HepG2 (cell line): Measurements from ENCODE around the gene TTLL4. TPM values are rescaled to one million over a fixed set of nuclear protein-coding genes. Genes with fewer than 3 reads are reported as not detected.

Experiments
- ATAC-seq: fragments of 200-7000 bp; cut with Tn5 transposase; 3 replicates; pipeline ENCODE4 v1.9.1; 2020; ENCODE audit warnings: mild to moderate bottlenecking, moderate library complexity
- BruUV-seq: library from RNA; stranded (reverse); fragments of 400-500 nt; replicated peaks from 2 replicates; lab custom pipeline; 2021; lab: Mats Ljungman, UMichigan
- CTCF ChIA-PET: fragments of 300-600 bp; formaldehyde crosslinking; extraction: SDS; loops from one replicate; lab custom pipeline; 2021; ENCODE audit warnings: low total read pairs, inconsistent platforms, low intra/inter-chr PET ratio; lab: Yijun Ruan, JAX
- POLR2A ChIA-PET: fragments of 350-600 bp; sonication (Branson Sonifier 250); formaldehyde crosslinking; loops from one replicate; lab custom pipeline; 2020; ENCODE audit warnings: antibody characterized with exemption, inconsistent platforms; lab: Yijun Ruan, JAX
- DNase-seq: peaks from one replicate; pipeline ENCODE4 v3.0.0-alpha.2; 2015; ENCODE audit warnings: low spot score
- FAIRE-seq: peaks from 3 replicates; lab custom pipeline; 2011; peaks lifted over from hg19 to GRCh38; lab: Jason Lieb, UNC
- H2AFZ ChIP-seq: one replicate; pipeline ENCODE4 v1.6.1; 2011; ENCODE audit warnings: low read length, inconsistent platforms
- H3K27ac ChIP-seq: fragments of 300-600 bp; 3 replicates; pipeline ENCODE4 v1.8.0; 2011; ENCODE audit warnings: mixed run types, mild to moderate bottlenecking, mixed read lengths, low read length, inconsistent platforms; ENCODE audit not compliant: insufficient read depth; ENCODE audit errors: extremely low read length
- H3K27me3 ChIP-seq, 2 experiments: fragments of 200-600 bp in 1 of 2; 2 replicates in 1 of 2; 3 replicates in 1 of 2; pipeline versions ENCODE4 v1.6.0 to v1.8.0; 2011; ENCODE audit warnings: low read length in 2 of 2, mild to moderate bottlenecking in 2 of 2, moderate library complexity in 2 of 2, inconsistent platforms in 1 of 2; ENCODE audit not compliant: insufficient read depth in 2 of 2, control insufficient read depth in 1 of 2
- H3K36me3 ChIP-seq, 2 experiments: fragments of 200-600 bp in 1 of 2; replicated peaks in 1 of 2; 2 replicates in 1 of 2; 3 replicates in 1 of 2; pipeline versions ENCODE4 v1.5.1 to v1.8.0; 2011; ENCODE audit warnings: low read length in 2 of 2, inconsistent platforms in 1 of 2; ENCODE audit not compliant: insufficient read depth in 2 of 2, control insufficient read depth in 1 of 2
- H3K4me1 ChIP-seq: 2 replicates; pipeline ENCODE4 v1.5.1; 2012; ENCODE audit warnings: low read length, inconsistent platforms; ENCODE audit not compliant: insufficient read depth
- H3K4me2 ChIP-seq: 2 replicates; pipeline ENCODE4 v1.6.0; 2011; ENCODE audit warnings: low read depth, low read length, inconsistent platforms
- H3K4me3 ChIP-seq, 3 experiments: fragments of 200-600 bp in 1 of 3; sonication (generic), shearing (Covaris generic) in 1 of 3; replicated peaks in 1 of 3; 2 replicates each; pipeline ENCODE4 v1.5.1; 2011 to 2016; ENCODE audit warnings: low read length in 3 of 3, inconsistent platforms in 2 of 3, low read depth in 2 of 3, mild to moderate bottlenecking in 2 of 3, control low read depth in 1 of 3, mixed read lengths in 1 of 3; ENCODE audit not compliant: insufficient read depth in 1 of 3
- H3K79me2 ChIP-seq: one replicate; pipeline ENCODE4 v1.6.1; 2011; ENCODE audit warnings: low read length, inconsistent platforms; ENCODE audit not compliant: insufficient read depth
- H3K9ac ChIP-seq: 2 replicates; pipeline ENCODE4 v1.6.0; 2011; ENCODE audit warnings: mild to moderate bottlenecking, low read depth, low read length, inconsistent platforms; ENCODE audit not compliant: insufficient read depth
- H3K9me3 ChIP-seq: 2 replicates; pipeline ENCODE4 v1.5.1; 2012; ENCODE audit warnings: mild to moderate bottlenecking, low read length
- H4K20me1 ChIP-seq: 2 replicates; pipeline ENCODE4 v1.6.0; 2011; ENCODE audit warnings: inconsistent platforms, mild to moderate bottlenecking, low read length, moderate library complexity; ENCODE audit not compliant: insufficient read depth
- EEA1 ChIP-seq: sonication (generic); formaldehyde crosslinking; IDR thresholded peaks from 2 replicates; pipeline ENCODE4 v1.5.1; 2020; ENCODE audit warnings: mild to moderate bottlenecking, missing genetic modification reagents, borderline replicate concordance
- PCBP2 ChIP-seq: fragments of 200-400 bp; formaldehyde crosslinking; optimal IDR thresholded peaks from 2 replicates; pipeline ENCODE3; 2018; ENCODE audit warnings: low read length, low read depth; ENCODE audit not compliant: poor library complexity, severe bottlenecking
- PHF5A ChIP-seq: IDR thresholded peaks from one replicate; pipeline ENCODE4 v1.6.1; 2018; ENCODE audit warnings: low read depth, missing genetic modification reagents; ENCODE audit not compliant: unreplicated experiment
- PLSCR1 ChIP-seq: sonication (generic); formaldehyde crosslinking; IDR thresholded peaks from 2 replicates; pipeline ENCODE4 v1.5.0; 2020; ENCODE audit warnings: missing genetic modification reagents, mild to moderate bottlenecking, borderline replicate concordance
- RNF219 ChIP-seq: sonication (generic); formaldehyde crosslinking; IDR thresholded peaks from 2 replicates; pipeline ENCODE4 v1.5.0; 2020; ENCODE audit warnings: mild to moderate bottlenecking, missing genetic modification reagents
- SIN3A ChIP-seq: IDR thresholded peaks from 2 replicates; pipeline ENCODE4 v1.6.1; 2011; ENCODE audit warnings: low read depth, mild to moderate bottlenecking, control low read depth, low read length, borderline replicate concordance
- ZNF17 ChIP-seq: sonication (generic); formaldehyde crosslinking; IDR thresholded peaks from 2 replicates; pipeline ENCODE4 v1.5.0; 2020; ENCODE audit warnings: mild to moderate bottlenecking, missing genetic modification reagents
- ZNF296 ChIP-seq: sonication (generic); formaldehyde crosslinking; conservative IDR thresholded peaks from 2 replicates; pipeline ENCODE4 v1.5.0; 2020; ENCODE audit warnings: mild to moderate bottlenecking, missing genetic modification reagents
- WGBS: methylation state at CpG from one replicate; pipeline ENCODE4 v1.1.6; 2017; ENCODE audit warnings: low lambda C conversion rate; 5-methylcytosine and 5-hydroxymethylcytosine counted together
- in situ Hi-C: cut with HindIII; loops from 2 replicates; pipeline ENCODE4 v1.10.0; 2017; ENCODE audit warnings: low pct_unique_long_range_greater_than_20kb; ENCODE audit not compliant: extremely low pct_ligation_motif_present
- intact Hi-C: fragments of 100-400 bp; cut with micrococcal nuclease; formaldehyde crosslinking; loops from one replicate; pipeline ENCODE4 v1.10.0; 2022; ENCODE audit not compliant: unreplicated experiment
- polyA plus RNA-seq, 8 experiments: library from polyadenylated mRNA; depleted of rRNA in 3 of 8; stranded (reverse) in 7 of 8; unstranded in 1 of 8; fragments of >200 nt; fragmentation: Illumina TruSeq in 4 of 8; extraction: Trizol in 4 of 8; gene quantifications; 2 replicates each; pipeline versions ENCODE4 v1.2.1 to v1.2.3, GENCODE V29; 2011 to 2016; ENCODE audit warnings: low read depth in 4 of 8, missing spikeins in 1 of 8, mixed read lengths in 1 of 8; ENCODE audit not compliant: insufficient read depth in 1 of 8
- total RNA-seq, 5 experiments: library from RNA; depleted of rRNA; stranded (reverse); fragments of >200 nt; fragmentation: Illumina TruSeq; extraction: Trizol; gene quantifications; 2 replicates each; pipeline ENCODE4 v1.2.3, GENCODE V29; 2016; ENCODE audit warnings: low read depth in 1 of 5

TTLL4 gene
- total and polyA plus RNA-seq, 2 of the 13 experiments (the other 11 are each of a cell fraction or from before 2014, with no cell fraction given): 77.5 to 84.6 TPM

GRCh38 chr2:218709908-218710307, 727 bp upstream of the TTLL4 start:
- 85% methylated on average over 8 of the region's 8 CpGs for WGBS
- Histone ChIP-seq H3K4me1 (peaks cover 45% of the 10 kb centered on the region), H3K4me3 (peak overlapping the region in 2 of 3 experiments; percentile 93 to 97; a peak in 2 of 6 replicates), H3K36me3 (peaks cover 2 to 9% of the 10 kb centered on the region in 2 experiments; a peak in 3 of 5 replicates), H3K79me2 (peaks cover 40% of the 10 kb centered on the region), H3K4me2 (peak overlapping the region; percentile 86), H3K9me3 (no peaks in the 10 kb centered on the region), H3K27me3 (no peaks in the 10 kb centered on the region; a peak in 1 of 5 replicates), H4K20me1 (peaks cover 3% of the 10 kb centered on the region; the same call in 1 of the 2 replicates), H2AFZ (no peak overlapping the region), H3K27ac (no peak overlapping the region), H3K9ac (no peak overlapping the region)
- 0 out of 2 replicates have a peak, but pooled peaks have one; percentile 3 for TF ChIP-seq RNF219 (CRISPR knock-in tag)
- TF ChIP-seq SIN3A: no peak
- peak; percentile 3; the same call in 1 of the 2 replicates for TF ChIP-seq PLSCR1 (CRISPR knock-in tag)
- peak; percentile 38 for TF ChIP-seq PCBP2
- no peak for TF ChIP-seq PHF5A (CRISPR knock-in tag)
- TF ChIP-seq ZNF296 (CRISPR knock-in tag): 0 out of 2 replicates have a peak, but pooled peaks have one; percentile 46
- 0 out of 2 replicates have a peak, but pooled peaks have one; percentile 10 for TF ChIP-seq EEA1
- TF ChIP-seq ZNF17 (CRISPR knock-in tag): 0 out of 2 replicates have a peak, but pooled peaks have one; percentile 9
- no TSS peak for BruUV-seq
- in situ Hi-C loops: no loop called here
- FAIRE-seq (no peak), DNase-seq (no peak), ATAC-seq (no peak)
- ChIA-PET POLR2A (interaction anchor here (1.0 to 2.4 kb wide), 12 partner anchors 12 to 138 kb away, joined by 3 to 22 read pairs (median 12); partner anchors contain the start of genes BCS1L, CYP27A1, RNF25 and STK36), CTCF (interaction anchor here (2.6 kb wide), 1 partner anchor 137 kb away, joined by 49 read pairs; no protein-coding TSS in a partner anchor)
- intact Hi-C loops: loop anchor here (1.0 to 2.0 kb wide), 3 partner anchors 45 to 137 kb away; no protein-coding TSS in a partner anchor
